Measurements from ENCODE around the gene DENND4A.

GRCh38 chr15:65738649-65739048 lies 53.4 kb downstream of the DENND4A start:
- no peak for TF ChIP-seq CTCF (IDR thresholded peaks at IDR 0.05)
- TF ChIP-seq POLR2A (IDR thresholded peaks at IDR 0.05): no peak

All from tibial nerve (tissue), 3 donors.